GM18520 (cell line): ENCODE data around the gene PRXL2B.

ENCODE experiments used
- ATAC-seq: cut with Tn5 transposase; IDR thresholded peaks from one replicate; pipeline ENCODE4 v1.9.1; 2021; ENCODE audit not compliant: unreplicated experiment

The PRXL2B gene

DNA sequence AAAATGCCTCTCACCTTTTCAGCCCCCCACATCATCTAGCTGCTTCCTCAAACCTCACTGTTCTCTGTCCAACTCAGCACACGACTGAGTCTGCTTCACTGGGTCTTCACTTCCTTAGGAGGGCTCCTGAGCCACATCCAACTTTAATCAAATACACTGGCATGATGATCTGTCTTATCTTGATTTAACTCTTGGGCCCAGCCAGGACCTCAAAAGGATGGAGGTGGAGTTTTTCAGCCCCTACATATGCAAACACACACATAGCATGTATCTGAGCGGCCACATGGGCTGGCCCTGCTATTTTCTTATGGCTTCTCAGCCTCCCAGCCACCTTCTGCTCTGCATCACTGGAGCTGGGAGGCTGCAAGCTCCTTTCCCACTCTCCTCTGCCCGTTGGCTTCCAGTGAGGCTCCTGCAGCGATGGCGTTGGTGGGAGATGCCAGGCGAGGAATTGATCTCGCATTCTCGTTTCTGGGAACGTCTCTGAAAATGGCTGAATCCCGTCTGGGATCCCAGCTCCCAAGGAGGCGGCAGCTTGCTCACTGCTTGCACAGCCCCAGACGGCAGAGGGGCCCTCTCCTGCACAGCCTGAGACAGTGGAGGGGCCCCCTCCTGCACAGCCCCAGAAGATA lies 1.8 kb upstream of the PRXL2B start:
- ATAC-seq: no peak

DNA sequence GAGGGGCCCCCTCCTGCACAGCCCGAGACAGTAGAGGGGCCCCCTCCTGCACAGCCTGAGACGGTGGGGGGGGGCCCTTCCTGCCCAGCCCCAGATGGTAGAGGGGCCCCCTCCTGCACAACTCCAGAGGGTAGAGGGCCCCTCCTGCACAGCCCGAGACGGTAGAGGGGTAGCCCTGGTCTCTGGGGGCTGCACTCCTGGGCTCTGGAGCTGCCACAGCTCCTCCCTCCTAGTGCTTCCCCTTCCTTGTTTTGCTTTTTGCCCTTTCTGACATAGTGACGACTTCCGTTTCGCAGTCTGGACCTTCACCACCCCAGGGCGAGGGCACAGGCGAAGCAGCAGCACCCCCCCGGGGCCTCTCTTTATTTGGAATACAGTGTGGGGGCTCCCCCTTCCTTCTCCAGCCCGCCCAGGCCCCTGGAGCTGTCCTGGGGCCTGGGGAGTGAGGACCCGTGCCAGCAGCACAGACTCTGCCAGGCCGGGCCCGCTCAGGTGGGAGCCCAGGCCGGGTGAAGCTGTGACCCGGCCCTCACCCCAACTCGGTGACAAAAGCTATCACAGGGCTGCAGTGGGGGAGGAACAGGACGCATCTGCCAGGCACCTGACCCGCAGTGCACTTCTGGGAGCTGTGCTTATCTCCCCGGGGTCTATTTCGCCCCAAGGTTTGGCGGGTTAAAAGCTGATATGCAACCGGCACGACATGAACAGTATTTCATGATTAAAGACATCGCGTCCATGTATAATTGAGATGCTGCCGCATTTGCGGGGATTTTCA lies 1.1 kb upstream of the PRXL2B start:
- ATAC-seq: peak; percentile 30

DNA sequence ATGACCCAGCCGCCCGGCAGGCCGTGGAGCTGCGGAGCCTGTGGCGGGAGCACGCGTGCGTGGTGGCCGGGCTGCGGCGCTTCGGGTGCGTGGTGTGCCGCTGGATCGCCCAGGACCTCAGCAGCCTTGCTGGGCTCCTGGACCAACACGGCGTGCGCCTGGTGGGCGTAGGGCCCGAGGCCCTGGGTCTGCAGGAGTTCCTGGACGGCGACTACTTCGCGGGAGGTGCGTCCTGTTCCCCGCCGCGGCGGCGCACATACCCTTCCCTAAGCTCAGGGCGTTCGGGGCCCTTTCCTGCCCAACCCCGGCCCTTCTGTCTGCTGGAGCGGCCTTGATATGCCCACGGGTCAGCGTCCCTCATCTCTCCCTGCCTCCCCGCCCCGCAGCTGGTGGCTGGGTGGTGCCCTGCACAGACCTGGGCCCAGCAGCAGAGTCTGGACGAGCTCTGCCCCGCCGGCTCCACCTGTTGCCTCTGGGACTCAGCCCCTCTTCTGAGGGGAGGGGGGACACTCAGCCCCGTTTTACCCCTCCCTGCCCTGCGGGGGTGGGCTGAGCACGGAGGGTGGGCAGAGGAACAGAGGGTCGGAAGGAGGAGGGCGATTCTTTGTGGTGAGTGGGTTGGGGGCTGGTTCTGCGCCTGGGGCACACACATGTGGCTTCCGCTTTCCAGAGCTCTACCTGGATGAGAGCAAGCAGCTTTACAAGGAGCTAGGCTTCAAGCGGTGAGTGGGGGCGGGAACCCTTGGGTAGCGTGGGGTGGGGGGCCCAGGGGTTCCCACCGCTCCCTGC lies 688 bp downstream of the PRXL2B start:
- no peak for ATAC-seq

DNA sequence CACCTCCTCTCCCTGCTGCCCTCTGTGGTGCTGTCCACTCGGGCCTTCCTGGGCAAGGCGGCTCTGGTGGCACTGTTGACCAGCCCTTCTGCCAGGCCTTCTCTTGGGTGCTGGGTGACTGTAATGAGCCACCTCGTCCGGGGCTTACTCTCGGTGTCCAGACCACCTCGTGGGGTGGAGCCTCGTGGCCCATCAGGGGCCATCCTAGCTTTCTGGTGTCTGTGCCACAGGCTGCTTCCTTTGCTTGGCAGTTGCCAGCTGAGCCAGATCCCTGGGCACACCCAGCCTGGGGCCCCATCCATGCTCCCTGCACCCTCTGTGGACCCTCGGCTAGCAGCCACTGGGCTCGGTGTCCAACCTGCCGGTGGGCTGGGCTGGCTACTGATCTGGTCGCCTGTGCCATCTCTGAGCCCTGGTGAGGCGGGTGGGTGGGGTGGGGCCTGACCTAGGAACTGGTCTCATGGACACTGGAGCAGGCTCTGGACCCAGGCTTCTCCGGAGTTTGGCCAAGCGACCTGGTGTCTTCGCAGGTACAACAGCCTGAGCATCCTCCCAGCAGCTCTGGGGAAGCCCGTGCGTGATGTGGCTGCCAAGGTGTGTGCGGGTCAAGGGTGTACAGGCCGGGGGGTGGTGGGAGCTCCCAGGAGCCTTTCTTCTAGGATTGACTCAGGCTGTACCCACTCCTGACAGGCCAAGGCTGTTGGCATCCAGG lies 1.4 kb downstream of the PRXL2B start:
- ATAC-seq: no peak

DNA sequence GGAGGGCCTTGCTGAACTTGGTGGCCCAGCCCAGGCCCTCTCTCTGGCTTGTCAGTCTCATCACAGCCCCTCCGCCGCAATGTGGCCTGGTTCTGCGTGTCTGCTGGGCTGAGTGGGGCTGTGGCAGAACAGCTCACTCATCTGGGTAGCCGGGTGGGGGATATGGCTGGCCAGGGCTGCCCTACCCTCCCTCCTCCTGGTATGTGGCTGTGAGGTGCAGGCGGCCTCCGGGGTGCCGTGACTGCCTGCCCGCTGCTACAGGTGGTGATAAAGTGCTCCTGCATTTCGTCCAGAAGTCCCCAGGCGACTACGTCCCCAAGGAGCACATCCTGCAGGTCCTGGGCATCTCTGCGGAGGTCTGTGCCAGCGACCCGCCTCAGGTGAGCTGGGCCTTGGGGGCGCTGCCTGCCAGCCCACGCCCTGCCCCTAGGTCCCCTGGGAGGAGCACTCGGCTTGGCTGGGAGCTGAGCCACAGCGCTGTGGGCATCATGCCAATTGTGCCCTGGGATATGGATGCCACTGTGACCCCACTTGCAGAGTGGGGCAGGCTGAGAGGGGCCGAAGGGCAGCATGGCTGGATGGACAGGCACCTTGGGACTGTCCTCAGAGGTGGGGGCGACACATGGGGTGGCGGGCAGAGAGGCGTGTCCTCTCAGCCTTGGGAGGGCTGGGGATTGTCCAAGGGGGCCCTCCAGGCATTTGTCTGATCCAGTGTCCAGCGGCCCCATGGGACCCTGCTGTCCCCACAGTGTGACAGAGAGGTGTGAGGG lies 2.3 kb downstream of the PRXL2B start:
- ATAC-seq: no peak

DNA sequence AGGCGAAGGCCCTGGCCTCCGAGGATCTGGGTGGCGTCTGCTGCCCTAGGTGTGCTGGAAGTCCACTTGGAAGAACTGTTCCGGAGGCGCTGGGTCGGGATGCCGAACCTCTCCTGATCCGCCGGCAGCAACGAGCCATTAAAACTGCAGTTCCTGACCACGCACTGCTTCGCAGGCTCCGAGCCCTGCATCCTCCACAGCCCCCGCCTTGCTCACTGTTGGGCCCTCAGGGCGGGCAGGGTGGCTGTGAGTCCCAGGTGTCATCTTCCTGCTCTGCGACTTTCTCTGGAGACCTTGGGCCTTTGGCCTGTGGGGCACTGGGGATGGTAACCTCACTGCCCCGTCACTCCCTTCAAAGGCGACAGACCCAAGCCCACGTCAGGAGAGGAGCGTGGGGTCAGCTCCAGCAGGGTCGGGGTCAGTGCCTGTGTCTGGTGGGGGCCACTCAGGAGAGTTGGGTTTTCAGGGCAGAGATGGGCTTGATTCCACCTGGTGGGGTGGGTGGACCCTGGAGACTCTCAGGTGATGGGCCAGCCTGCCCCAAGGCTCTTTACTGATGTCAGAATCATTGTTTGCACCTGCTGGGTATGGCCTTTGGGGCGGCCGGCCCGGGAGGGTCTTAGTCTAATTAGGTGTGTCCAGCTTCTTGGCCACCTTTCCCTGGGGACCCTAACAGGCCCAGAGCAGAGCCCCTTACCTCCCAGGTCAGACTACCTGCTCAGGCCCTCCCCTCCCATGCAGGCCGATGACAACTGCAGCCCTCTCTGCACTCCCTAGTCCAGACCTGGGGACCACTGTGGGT lies 3.1 kb downstream of the PRXL2B start:
- ATAC-seq: no peak

DNA sequence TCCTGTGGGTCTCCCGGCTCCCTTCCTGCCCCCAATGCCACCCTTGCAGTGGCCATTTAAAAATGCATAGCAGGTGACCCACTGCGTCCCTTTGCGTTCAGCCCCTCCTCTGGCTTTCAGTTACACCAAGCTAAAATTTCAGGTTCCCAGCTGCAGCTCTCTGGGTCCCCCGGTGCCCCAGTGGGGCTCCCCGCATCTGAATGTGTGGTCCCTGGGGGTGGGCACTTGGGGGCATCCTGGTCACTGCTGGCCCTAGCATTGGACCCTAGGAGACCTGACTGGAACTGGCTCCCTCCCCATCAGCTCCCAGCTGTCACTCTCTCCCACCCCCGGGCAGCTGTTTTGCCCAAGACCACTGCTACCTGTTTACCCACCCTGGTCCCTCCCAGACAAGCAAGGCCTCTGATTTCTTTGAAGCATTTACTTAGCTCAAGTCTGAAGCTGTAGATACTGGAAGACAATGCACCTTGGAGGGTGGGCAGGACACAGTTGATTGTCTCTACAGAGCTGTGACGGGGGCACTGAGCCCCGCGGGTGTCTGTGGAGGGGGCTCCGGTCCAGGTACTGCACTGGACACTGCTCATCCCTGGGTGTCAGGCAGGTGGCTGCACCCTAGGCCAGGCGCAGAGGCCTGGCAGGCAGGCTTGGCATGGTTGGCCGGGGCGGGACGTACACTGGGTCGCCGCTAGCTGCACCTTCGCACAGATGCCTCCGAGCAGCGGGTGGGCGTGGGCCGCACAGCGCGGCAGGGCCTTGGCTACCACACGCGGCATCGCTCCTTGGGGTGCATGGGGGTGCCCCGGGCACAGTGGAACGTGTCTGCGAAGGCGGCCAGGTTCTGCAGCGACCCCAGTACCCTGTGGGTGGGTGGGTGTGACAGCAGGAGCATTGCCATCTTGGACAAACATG lies 3.9 kb downstream of the PRXL2B start:
- ATAC-seq: no peak

DNA sequence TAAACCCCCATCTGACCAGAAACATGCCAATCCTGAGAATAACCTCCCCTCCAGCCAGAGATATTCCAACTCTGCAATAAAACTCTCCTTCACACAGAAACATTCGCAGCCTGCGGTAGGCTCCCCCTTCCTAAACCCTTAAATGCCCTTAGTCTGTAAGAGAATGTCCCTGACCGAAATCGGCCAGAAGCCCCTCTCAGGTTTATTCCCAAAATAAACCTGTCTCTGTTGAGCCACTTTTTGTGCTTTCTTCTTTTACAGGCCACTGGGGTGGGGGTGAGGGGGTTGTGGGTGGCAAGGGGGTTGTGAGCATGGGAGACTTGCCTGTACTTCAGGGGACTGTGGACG lies 4.6 kb downstream of the PRXL2B start:
- ATAC-seq: no peak

DNA sequence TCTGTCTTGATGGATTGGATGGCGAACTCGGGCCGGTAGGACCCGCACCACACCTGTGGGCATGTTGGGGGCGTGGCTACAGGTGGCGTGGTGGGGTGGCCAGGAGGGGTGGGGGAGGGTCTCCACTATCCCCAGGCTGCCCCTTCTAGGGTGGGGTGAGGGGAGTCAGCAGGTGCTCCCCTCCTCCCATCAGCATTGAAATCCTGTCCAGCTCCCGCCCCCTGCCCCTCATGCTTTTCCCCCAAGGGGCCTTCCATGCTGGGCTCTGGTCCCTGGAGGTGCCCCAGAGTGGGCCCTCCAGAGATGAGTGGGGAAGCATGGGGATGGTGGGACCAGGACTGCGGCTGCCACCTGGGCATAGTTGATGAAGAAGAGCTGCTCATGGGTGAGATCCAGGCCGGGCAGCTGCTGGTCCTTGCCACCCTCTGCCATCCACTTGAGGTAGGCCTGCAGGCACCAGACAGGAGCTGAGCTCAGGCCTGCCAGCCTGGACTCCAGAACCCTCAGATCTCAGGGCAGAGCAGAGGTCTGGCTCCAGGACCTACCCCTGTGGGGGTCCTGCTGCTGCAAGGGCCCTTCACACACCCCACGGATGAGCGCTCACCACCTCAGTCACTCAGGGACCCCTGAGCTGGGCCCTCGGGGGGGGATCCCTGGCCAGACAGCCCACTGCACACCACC lies 5.1 kb downstream of the PRXL2B start:
- no peak for ATAC-seq

DNA sequence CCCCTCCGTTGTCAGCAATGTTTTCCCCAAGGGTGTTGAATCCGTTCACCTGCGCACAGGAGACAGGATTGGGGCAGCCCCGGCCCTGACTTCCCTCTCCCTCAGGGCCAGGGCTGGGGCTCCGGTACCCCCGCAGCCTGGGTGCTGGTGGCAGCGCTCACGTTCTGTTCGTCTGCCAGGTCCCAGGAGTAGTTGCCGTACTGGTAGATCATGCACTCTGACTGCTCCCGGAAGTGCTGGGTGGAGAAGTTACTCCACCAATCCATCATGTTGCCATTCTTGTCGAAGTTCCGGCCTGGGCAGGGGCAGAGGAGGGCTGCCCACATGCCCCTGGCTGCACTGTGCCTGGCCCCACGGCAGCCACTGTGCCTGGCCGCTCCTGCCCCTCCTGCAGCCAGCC lies 6.1 kb downstream of the PRXL2B start:
- no peak for ATAC-seq

DNA sequence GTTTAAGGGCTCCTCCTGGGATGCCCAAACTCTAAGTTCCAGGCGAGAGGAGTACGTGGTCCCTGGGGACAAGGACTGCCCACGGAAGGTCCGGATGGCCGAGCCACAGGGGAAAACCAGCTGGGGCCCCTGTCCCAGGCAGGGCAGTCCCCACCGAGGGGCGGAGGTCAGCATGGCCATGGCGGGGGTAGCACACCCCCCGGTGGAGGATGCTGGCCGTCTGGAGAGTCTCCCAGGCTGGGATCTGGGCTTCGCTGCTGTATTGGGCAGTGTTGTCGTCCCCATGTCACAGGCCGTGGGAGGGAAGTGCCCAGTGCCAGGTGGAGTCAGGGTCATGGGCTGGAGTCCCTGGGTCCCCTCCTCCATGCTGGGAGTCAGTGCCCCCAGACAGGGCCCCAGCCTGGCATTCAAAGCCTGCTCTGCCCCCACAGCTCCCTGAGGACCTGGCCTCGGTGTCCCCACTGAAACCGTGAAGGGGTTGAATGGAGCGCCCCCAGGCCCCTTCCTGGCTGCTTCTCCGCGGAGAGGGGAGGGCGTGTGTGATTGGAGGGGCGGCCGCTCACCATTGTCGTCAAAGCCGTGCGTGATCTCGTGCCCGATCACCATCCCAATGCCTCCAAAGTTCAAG lies 6.8 kb downstream of the PRXL2B start:
- ATAC-seq: no peak

DNA sequence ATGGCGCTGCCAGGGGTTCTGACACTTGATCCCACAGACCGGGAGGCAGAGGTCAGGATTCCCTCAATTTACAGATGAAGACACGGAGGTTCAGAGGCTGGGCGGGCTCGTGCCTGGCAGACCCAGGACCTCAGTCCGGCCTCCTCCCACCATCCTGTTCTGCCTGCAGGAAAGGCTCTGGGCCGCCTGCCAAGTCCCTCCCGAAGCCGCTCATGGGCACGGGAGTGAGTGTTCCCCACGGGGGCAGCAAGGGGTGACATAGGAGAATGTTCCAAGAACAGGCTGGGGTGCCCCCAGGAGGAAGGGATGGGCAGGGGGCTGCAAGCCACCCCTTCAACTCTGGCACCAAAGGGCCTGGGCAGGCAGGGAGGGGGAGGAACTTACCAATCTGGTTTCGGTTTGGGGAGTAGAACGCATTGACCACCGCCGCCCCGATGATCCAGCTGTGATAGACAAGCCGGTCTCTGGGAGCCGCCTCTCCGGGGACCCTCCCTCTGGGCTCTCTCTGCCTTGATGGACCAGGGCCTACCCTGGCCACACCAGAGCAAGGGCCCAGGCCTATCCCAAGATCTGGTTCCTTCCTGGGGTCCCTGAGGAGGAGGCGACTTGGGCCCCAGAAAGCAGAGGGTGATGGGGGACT lies 7.5 kb downstream of the PRXL2B start:
- no peak for ATAC-seq

DNA sequence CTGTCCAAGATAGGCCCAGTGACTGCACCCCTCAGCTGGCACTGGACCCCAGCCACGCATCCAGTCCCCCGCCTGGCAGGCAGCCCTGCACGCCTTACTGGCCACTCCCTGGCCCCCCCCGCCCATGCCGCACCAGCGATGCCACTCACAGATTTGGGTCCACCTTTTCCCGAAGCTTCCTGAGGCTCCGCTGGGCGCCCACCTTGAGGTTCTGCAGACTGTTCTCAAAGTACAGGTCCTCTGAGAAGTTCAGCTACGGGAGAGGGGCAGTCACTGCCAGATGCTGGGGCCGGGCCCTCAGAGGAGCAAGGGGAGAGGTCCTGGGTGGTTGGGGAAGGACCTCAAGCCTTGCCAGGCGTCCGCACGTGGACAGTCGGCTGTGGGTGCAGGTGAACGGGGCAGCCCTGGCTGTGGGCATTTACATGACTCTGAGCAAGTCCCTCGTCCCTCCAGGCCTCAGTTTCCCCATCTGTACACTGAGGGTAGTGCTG lies 8.1 kb downstream of the PRXL2B start:
- no peak for ATAC-seq

DNA sequence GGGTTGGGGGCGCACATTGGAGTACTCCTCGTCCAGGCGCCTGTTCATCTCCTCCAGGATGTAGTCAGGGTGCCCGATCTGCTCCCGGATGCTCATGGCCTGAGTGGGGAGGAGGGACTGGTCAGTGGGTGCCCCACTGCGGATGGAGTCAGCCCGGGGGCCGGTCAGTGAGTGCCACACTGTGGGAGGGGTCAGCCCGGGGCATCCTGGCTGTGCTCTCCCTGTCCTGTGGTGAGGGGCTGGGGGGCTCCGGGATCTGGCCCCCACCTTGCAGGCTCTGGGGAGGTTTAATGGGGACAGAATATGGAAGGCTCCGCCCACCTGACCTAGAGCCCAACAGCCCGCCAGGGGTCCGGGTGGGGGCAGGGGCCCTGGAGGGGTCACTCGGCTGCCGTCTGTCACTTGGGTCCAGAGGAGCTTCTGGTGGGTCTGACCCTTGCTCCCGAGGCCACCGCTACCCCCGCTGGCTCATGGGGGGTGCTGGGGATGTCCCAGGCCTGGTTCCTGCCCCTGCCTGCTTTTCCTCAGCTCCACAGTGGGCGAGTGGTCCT lies 8.8 kb downstream of the PRXL2B start:
- no peak for ATAC-seq

DNA sequence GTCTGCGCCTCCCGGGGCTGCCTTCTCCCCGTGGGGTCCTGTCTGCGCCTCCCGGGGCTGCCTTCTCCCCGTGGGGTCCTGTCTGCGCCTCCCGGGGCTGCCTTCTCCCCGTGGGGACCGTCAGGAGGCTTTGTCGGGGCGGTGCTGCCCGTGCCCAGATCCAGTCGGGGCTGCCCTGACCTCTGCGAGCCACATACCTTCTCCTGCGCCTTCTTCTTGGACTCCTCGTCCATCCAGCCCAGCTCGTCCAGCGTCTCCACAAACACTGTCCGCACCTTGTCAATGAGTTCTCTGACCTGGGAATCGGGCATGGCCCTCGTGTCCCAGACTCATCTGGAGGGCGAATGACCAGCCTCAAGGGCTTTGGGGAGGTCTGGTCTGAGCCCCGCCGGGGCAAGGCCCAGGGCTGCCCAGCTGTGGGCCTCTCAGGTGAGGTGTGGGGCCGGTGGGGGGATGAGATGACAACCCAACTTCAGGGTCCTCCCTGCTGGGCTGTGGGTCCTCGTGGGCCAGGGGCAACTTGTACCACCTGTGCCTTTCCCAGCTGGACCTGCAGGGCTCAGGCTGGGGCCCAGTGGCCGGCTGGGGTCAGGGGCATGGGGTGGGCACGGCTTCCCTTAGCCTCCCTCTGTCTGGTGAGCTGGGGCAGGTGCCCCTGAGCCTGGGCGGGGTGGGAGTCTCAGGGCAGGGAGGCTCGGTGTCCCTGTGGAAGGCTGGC lies 9.4 kb downstream of the PRXL2B start:
- no peak for ATAC-seq
